ENCODE data around the gene TIGD6.

- TF ChIP-seq CTCF (IDR thresholded peaks at IDR 0.05) (no peak), POLR2A (IDR thresholded peaks at IDR 0.05) (no peak), POLR2AphosphoS5 (IDR thresholded peaks at IDR 0.05) (no peak)
Measured at GRCh38 chr5:149969181-149969930, 31.1 kb downstream of the TIGD6 start.

Data from prostate gland (tissue), 2 donors.